ENCODE measurements around the gene PLK3. TPM values are rescaled to one million over a fixed set of nuclear protein-coding genes. Genes with fewer than 3 reads are reported as not detected.
A peak's percentile ranks its signal among the peaks of the same experiment; 100 is the strongest.

The PLK3 gene
- total and polyA plus RNA-seq, 9 of the 15 experiments (the other 6 are each of a cell fraction or from before 2014, with no cell fraction given): 0.52 to 22.7 (median 11.0) TPM

DNA sequence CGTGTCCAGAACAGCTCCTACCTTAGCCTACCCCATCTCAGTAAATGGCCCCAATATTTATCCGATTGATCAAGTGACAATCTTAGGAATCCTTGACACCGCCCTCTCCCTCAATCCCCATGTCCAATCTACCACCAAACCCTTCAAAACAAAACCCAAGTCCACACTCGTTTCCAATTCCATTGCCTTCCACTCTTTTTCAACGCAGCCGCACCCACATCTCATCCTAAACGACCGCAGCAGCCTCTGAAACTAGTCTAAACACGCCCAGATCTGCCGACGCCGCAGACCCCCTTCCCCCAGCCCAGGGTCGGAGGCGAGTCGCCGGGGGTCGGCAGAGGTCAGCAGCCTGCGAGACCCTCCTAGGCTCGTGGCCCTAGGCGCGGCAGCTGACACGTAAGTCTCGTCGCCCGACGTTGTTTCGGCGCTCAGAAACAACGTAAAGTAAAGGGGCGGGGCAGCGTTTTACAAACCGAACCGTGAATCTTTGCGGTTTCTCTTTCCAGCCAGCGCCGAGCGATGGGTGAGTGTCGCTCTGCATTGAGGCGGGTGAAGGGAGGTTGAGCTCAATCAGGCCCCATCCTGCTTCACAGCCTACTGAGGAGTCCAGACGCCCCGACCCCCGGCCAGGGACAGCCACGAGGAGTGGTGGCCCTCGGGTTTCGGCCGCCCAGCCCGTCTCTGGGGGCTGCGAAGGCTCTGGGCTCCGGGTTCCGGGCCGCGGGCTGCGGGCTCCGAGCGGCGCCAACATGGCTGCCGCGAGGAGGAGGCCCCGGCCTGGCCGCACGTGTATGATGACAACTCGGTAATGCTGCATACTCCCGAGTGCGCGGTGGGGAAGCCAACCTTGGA is 24.9 kb upstream of the PLK3 start, which contains the start of gene RPS8 (continued):
- TF ChIP-seq ZNF655 (CRISPR knock-in tag; IDR thresholded peaks at IDR 0.05): no peak; the same call in 1 of the 2 replicates
- TF ChIP-seq CXXC5 (CRISPR knock-in tag; IDR thresholded peaks at IDR 0.05): peak; percentile 97
- no peak for TF ChIP-seq ID3 (CRISPR knock-in tag; IDR thresholded peaks at IDR 0.05)
- peak; percentile 57 for TF ChIP-seq ID3 (tag; IDR thresholded peaks at IDR 0.05)
- TF ChIP-seq RFX1 (IDR thresholded peaks at IDR 0.05): no peak
- TF ChIP-seq ZNF445 (CRISPR knock-in tag; IDR thresholded peaks at IDR 0.05; ENCODE audit: low read depth): 0 out of 2 replicates have a peak, but pooled peaks have one; percentile 71
- peak; percentile 85 for TF ChIP-seq ZBTB33 (CRISPR knock-in tag; IDR thresholded peaks at IDR 0.05)
- TF ChIP-seq ZNF212 (CRISPR knock-in tag; IDR thresholded peaks at IDR 0.05): peak; percentile 34; the same call in 1 of the 2 replicates
- no peak for TF ChIP-seq XRCC3 (IDR thresholded peaks at IDR 0.05)
- TF ChIP-seq JUND (IDR thresholded peaks at IDR 0.05; ENCODE audit: borderline replicate concordance, low read depth, low read length): peak; percentile 50; the same call in 1 of the 2 replicates
- 0 out of 3 replicates have a peak, but pooled peaks have one; percentile 27 for TF ChIP-seq JUND (tag; IDR thresholded peaks at IDR 0.05; ENCODE audit: borderline replicate concordance, low read depth, low read length)
- TF ChIP-seq ZBED1 (IDR thresholded peaks at IDR 0.05): peak; percentile 84
- no peak for TF ChIP-seq ZNF644 (tag; IDR thresholded peaks at IDR 0.05; ENCODE audit: low read depth)
- peak; percentile 99 for TF ChIP-seq TBP (optimal IDR thresholded peaks at IDR 0.05; ENCODE audit: low read depth, low read length)
- TF ChIP-seq, protein P1, sequence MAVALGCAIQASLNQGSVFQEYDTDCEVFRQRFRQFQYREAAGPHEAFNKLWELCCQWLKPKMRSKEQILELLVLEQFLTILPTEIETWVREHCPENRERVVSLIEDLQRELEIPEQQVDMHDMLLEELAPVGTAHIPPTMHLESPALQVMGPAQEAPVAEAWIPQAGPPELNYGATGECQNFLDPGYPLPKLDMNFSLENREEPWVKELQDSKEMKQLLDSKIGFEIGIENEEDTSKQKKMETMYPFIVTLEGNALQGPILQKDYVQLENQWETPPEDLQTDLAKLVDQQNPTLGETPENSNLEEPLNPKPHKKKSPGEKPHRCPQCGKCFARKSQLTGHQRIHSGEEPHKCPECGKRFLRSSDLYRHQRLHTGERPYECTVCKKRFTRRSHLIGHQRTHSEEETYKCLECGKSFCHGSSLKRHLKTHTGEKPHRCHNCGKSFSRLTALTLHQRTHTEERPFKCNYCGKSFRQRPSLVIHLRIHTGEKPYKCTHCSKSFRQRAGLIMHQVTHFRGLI (CRISPR knock-in tag; IDR thresholded peaks at IDR 0.05): no peak
- no peak for TF ChIP-seq BDP1 (IDR thresholded peaks at IDR 0.05; ENCODE audit: insufficient read depth, insufficient read length)
- TF ChIP-seq, protein P2, sequence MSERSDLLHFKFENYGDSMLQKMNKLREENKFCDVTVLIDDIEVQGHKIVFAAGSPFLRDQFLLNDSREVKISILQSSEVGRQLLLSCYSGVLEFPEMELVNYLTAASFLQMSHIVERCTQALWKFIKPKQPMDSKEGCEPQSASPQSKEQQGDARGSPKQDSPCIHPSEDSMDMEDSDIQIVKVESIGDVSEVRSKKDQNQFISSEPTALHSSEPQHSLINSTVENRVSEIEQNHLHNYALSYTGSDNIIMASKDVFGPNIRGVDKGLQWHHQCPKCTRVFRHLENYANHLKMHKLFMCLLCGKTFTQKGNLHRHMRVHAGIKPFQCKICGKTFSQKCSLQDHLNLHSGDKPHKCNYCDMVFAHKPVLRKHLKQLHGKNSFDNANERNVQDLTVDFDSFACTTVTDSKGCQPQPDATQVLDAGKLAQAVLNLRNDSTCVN (CRISPR knock-in tag; IDR thresholded peaks at IDR 0.05): peak; percentile 91; the same call in 1 of the 2 replicates
- no peak for TF ChIP-seq ZNF507 (tag; conservative IDR thresholded peaks at IDR 0.05)
- TF ChIP-seq YBX1 (IDR thresholded peaks at IDR 0.05): no peak
- TF ChIP-seq ERF (CRISPR knock-in tag; IDR thresholded peaks at IDR 0.05): peak; percentile 79; the same call in 1 of the 2 replicates
- peak; percentile 29; the same call in 1 of the 2 replicates for TF ChIP-seq LCOR (CRISPR knock-in tag; IDR thresholded peaks at IDR 0.05)
- TF ChIP-seq HDAC1 (IDR thresholded peaks at IDR 0.05): peak; percentile 10 to 98; a peak in 3 of 4 replicates
- peak; percentile 47; the same call in 1 of the 2 replicates for TF ChIP-seq ZNF436 (CRISPR knock-in tag; IDR thresholded peaks at IDR 0.05)
